GM21447 (cell line): ENCODE data around the gene PRKN.
"Not testable (repeated sequence)": the region's sequence is repeated elsewhere in the genome, so short reads cannot be mapped to it uniquely, and the experiment has no call there.

Source experiments
- ATAC-seq: cut with Tn5 transposase; IDR thresholded peaks from one replicate; pipeline ENCODE4 v1.9.1; 2021; ENCODE audit not compliant: unreplicated experiment

The PRKN gene

DNA sequence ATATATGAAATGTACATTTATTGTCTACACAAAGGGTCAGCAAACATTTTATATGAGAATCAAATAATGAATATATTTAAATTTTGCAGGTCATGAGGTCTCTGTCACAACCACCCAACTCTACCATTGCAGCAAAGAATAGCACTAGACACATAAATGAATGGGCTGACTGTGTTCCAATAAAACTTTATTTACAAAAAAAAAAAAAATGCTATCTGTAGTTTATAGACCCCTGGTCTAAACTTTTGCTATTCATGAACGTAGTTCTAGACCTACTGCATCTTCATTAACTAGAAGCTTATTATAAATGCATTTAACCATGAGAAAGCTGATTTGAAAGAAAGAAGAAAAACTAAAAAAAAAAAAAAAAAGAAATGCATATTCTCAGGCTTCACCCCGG, 842.8 kb downstream of the PRKN start:
- ATAC-seq, result no peak

DNA sequence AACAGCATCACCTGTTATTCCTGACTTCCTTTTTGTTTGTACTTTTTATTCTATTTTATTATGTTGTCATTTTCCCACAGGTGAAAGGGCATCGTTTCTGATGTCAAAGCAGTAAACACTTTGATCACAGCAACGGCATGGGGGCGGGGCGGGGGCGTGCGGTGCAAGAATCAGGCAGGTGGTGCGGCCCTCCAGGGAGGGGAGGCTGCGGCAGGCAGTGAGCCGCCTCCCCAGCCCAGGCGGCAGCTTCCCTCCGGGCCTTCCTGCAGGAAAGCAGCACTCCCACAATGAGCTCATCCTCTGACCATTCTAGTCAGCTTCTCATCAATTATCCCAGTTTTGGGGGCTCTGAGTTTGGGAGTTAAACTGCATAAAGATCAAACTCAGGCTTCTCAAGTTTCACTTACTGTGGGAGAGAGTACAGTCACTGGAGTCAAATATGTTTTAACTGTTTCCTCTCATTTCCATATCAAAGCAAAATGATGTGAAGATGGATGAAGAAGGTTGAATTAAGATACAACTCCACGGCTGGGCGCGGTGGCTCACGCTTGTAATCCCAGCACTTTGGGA, 845.3 kb downstream of the PRKN start:
- ATAC-seq, result no peak

DNA sequence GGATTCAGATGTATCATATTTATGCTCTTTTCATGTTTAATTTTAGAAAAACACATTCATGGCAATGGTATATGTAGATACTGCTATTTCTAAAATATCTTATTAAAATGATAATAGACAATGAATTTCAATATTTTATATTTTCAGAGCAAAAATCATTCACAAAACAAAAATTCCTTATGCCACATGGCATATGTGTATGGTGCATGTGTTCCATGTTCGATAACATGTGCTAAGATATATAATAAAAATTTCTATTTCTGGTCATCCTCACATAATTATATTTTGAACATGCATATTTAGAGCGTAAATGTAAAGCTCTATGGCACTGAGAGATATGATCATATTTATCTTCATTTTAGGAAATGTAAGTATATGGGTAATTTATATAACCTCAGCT, 847.5 kb downstream of the PRKN start:
- ATAC-seq, result no peak

DNA sequence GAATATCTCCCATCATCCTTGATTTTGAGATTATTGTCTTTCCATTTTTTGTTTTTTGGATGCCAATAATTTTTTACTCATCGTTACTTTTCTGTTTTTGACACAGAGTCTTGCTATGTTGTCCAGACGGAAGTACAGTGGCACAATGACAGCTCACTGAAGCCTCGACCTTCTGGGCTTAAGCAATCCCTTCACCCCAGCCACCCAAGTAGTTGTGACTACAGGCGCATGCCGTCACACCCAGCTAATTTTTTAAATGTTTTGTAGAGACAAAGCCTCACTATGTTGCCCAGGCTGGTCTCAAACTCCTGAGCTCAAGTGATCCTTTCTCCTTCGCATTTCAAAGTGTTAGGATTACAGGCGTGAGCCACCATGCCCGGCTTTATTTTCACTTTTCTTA, 851.3 kb downstream of the PRKN start:
- ATAC-seq, result no peak

DNA sequence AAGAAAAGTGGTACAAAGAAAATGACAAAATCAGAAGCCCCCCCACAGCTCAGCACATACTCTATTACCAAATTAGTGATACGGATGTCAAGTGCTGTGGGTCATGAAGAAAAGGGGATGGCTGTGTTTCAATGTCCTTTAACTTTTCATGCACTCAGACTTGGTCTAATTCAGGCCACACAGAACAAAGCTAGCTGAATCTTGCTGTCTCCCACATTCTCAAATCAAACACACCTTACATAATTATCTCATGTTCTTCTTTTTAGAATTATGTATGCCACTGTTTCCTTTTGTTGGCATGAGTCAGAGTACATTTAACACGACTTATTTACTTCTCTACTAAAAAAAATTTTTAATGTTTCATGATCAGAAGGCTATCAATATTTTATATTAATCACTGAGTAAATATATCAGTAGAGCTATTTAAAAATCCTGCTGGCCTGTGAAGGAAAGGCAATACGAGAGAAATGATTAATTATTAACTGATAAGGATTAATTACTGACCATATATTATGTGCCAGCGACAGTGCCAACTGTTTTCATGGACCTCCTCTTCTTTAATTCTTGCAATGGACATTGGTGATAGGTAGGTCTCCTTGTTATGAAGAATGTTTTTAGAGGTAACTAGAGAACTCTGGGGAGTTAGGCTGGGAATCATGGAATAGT, 857.2 kb downstream of the PRKN start:
- no peak for ATAC-seq

DNA sequence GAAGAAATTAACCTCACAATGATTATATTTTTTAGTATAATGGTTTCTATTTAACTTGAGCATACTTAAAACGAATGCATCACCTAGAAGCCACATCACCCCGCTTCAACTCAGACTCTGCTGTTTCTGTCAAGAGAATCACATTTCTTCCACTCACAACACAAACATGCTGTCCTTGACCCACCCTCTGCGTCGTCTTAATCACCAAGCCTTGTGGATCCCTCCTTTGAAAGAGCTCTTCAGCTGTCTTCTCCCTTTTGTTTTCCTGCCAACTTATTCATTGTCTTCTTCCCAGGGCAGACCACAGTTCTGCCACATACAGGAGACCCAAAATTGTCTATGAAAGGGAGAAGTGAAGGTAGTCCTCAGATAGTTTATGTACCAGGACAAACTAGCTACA, 858.1 kb downstream of the PRKN start:
- no peak for ATAC-seq

DNA sequence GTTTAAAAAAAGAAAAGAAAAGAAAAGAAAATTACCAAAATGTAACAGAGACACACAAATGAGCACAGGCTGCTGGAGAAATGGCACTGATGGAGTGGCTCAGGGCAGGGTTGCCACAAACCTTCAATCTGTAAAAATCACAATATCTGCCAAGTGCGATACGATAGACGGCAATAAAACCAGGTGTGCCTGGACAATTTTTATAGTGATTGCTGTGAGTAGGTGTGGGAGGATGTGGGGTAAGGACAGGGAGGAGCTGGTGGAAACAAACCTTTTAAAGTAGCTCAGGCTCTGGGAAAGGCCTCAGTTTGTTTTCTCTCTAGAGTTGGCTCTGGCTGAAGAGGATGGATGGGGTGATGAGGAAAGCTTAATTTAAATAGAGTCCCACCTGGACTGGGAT, 861.0 kb downstream of the PRKN start:
- ATAC-seq, result no peak

DNA sequence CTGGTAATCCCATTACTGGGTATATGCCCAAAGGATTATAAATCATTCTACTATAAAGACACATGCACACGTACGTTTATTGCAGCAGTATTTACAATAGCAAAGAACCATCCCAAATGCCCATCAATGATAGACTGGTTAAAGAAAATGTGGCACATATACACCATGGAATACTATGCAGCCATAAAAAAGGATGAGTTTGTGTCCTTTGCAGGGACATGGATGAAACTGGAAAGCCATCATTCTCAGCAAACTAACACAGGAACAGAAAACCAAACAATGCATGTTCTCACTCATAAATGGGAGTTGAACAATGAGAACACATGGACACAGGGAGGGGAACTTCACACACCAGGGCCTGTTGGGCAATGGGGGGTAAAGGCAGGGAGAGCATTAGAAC, 866.5 kb downstream of the PRKN start:
- not testable (repeated sequence) for ATAC-seq

DNA sequence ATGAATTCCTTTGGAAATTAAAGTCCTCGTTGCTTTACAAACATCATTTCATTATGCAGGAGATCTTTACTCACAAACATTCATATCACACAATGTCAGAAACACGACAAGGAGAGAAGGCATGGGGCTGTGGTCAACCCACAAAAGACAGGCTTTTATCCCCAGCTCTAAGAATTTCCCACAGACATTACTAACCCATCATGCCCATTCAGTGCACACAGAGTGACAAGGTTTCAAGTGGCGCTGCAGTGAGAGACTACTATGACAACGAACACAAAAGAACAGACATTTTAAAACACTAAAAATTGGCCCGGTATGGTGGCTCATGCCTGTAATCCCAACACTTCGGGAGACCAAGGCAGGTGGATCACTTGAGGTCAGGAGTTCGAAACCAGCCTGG, 873.9 kb downstream of the PRKN start:
- no peak for ATAC-seq

DNA sequence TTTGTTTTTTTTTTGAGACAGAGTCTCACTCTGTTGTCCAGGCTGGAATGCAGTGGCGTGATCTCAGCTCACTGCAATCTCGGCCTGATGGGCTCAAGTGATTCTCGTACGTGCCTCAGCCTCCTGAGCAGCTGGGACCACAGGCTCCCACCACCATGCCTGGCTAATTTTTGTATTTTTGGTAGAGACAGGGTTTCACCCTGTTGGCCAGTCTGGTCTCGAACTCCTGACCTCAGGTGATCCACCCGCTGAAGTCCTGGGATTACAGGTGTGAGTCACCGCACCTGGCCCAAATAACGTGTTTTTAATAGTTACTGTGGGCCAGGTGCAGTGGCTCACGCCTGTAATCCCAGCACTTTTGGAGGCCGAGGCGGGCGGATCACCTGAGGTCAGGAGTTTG, 876.1 kb downstream of the PRKN start:
- ATAC-seq, result not testable (repeated sequence)

DNA sequence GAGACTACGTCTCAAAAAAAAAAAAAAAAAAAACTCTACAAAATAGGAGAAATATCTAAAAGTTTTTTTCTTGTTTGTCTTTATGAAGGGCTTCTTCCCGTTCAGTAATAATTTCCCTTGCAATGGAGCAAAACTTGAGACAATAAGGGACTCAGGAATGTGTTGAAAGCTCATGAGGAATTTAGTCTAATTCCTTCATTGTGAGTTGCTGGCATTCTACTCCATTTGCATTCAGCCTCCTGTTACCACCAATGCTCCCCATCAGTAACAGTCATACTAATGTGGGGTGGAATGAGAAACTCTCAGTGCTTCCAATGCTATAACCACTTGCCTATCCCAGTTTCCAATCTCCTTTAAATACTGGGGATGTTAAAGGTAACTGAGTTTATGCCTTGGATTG, 877.0 kb downstream of the PRKN start:
- no peak for ATAC-seq

DNA sequence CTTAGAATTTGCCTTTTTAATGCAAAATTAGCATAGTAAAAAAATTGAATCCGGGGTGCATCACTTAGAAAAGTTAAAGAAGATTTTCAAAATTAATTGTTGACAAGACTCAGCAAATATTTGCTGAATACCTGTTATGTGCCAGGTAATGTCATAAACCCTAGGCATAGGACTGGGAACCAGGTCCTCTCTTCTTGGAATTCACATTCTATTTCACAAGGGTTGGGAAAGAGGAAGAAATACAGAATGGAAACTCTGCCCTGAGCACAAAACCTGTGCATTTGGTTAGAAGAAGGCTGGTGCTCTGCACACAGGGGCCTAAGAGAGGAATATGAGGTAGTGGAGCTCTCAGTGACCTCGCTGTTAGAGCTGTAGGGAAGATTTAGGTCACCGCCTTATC, 879.9 kb downstream of the PRKN start:
- no peak for ATAC-seq

DNA sequence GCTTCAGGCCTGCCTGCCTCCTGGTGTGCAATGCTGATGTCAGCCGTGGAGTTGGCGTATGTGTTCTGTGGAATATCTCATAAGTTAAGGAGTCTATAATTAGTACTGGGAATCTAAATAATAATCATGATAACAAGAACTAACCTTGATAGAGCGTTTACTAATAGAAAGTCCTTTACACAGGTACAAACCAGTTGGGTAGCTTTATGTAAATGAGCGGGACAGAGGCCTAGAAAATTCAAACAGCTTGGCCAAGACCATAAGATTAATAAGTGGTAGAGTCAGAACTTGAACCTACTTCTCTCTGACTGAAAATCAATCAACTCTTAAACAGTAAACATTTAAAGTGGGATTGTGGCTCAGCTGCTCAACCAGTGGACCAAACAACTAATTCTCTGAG, 882.8 kb downstream of the PRKN start:
- ATAC-seq, result no peak

DNA sequence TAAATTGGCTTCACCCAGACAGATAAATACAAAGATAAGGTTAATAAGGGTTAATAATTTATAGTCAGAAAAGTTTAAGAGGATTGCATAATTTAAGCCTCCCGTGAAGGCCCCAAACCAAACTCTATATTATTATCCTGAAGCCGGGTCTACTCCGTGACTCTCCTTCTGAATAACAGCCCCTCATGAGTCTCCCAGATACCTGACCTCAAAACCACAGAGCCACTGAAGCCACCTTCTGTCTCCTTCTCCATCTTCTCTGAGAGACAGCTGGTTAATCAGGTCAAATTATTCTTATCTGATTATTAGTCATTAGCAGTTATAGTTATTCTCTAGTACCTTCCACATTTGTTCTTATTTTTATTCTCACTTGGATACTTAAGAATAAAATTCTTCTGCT, 884.5 kb downstream of the PRKN start:
- no peak for ATAC-seq

DNA sequence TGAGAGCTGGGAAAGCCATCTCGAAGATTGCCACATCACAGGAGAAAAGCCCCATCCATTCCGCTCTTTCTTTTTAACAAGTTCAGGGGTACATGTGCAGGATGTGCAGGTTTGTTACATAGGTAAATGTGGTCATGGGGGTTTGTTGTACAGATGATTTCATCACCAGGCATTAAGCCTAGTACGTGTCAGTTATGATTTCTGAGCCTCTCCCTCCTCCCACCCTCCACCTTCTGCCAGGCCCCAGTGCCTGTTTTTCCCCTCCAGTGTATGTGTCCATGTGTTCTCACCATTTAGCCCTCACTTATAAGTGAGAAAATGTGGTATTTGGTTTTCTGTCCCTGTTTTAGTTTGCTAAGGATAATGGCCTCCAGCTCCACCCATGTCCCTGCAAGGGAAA, 887.2 kb downstream of the PRKN start:
- ATAC-seq, result no peak

DNA sequence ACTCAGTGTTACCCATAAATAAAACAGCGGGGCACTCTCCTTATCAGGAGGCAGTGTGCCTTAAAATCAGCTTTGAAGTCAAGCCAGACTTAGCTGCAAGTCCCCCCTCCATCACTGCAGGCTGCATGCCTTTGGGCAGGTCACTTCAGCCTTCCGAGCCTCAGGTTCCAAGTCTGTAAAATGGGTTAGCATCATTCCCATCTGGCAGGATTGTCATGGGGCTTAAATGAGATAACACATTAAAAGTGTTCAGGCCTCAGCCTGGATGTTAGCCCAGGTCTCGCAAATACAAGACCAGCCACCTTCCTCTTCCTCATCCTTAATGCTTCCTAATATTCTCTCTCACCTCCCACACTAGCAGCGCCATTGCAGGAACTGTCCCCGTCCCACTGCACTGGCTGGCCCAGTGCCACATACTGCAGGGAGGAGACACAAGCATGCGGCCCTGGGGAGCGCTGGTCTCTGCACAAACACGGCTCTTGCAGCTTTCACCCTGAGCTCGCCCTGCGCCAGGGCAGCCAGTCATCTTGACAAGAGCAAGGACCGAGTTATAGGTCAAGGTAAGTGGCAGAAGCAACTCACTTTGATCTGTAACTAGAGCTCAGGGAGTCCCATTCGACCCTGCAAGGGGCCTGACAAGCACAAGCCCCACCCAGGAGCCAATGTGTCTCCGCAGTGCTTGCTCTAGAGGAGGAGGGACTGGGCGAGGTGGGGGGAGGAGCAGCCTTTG, 889.1 kb downstream of the PRKN start:
- ATAC-seq, result no peak

DNA sequence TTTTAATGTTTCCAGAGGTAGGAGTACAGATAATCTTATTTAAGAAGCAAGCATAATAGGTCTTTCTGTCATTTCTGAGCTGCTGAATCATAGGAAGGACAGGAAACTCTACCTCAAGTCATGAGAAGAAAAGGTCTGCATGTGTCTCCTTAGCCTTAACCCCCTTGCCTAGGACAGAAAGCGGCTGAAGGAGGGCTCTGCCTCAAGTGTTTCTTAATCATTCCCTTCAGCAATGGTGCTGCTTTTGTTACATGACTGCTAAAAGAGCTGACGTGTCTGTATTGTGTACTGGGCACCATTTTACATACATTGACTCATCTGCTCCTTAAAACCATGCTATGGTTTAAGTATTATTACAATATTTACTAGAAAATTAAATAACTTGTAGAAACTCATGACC, 889.7 kb downstream of the PRKN start:
- no peak for ATAC-seq

DNA sequence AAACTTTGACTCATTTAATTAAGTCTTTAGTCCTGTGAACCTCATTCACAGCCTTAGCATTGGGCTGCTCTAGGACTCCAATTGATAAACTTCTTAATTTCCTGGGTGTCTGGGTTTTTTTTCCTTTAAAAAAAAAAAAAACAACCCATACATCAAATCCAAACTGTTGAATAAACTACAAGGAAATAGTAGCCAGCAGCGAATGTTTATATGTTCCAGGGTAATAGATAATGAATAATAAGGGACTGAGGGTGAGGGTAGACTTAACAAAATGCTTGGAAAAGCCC, 890.2 kb downstream of the PRKN start:
- ATAC-seq, result no peak

DNA sequence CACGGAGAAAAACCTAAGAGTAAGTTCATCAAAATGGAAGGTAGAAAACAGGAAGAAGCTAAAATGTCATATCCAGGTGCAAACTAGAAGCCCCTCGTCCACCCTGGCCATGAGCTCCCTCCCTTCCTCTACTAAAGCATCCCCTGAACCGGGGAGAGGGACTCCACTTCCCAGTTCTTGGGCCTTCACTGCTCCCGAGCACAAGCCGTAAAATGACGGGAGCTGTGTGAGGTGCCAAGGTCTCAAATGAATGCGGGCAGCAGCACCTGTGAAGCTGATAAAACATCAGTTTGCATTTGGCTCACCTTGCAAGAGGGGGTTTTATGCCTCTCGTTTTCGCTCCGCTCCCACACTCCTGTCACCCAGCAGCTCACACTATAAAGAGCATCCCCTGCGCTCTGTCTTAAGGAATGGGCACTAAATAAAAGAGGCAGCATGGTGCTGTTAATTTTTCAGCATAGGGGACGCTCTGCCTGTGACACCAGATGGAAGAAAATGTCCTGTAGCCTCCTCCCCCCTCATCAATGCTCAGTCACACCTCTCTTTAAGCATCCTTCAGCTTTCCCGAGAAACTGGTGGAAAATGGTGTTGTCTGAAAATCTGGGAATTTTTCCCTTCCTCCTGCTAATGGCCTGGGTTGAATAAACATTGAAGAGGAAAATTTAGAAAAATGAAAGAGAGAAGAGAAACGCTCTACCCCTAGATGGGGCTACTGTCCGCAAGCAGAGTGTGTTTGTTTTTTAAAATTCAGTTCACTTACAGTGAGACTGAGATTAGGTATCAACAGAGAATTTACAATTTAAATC, 890.7 kb downstream of the PRKN start:
- no peak for ATAC-seq

DNA sequence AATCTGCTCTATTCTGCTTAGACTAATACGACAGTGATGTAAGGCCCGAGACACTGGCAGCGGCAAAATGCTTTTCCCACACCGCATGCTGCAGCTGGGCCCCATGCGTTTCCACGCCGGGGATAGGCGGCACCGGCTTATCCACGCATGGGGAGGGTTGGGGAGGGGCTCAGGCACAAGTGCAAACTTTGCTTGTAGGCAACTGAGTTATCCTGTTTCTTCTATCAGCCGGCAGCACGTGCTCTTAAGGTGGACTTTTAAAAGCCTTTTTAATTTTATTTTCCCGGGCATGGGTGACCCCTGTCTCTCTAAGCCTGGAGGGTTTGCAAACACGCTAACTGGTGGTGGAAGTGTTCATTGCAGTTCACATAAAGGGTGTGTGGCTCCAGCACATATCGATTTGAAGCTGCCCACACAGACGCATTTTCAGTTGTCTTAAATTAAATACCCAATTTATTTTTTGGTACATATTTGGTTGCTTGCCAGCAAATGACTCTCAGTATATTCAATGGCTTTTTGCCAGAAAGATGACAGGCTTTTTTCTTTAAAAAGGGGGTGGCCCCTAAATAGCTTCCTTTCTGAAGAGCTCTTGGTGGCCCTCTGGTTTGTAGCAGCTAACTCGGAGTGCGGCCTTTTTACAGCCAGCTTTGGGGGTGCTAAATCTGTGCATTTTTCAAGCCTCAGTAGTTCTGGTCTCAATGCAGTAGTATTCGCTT, 891.9 kb downstream of the PRKN start:
- no peak for ATAC-seq

DNA sequence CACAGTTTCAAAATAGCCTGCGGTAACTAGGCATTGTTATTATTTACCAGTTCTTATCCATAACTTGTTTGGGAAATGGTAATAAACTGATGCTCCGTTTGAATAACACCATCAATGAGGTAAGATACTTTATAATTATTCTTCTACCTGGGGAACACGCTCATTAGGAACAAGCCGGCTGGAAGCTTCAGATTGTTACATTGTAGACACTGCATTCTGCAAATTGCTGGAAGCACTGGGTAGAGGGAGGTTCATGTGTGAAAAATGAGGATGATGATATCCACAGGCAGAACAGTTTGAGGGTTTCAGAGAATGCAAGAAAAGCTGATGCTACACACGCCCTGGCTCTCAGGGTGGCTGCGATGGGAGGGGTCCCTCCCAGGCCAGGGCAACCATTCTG, 893.1 kb downstream of the PRKN start:
- no peak for ATAC-seq
